A549 (cell line): Measurements from ENCODE around the gene SLAMF8. TPM values are rescaled to one million over a fixed set of nuclear protein-coding genes. Genes with fewer than 3 reads are reported as not detected.

ENCODE experiments used
- ATAC-seq, 2 experiments: fragments of 200-7000 bp in 1 of 2; fragments of >200 bp in 1 of 2; cut with Nextera tagmentation in 1 of 2; cut with Tn5 transposase in 1 of 2; 3 replicates each; pipeline versions ENCODE4 v1.8.0 to v1.9.1; 2018 to 2020; ENCODE audit warnings: mild to moderate bottlenecking in 1 of 2, moderate library complexity in 1 of 2
- CTCF ChIA-PET: fragments of 300-600 bp; sonication (Branson Sonifier 250); formaldehyde crosslinking; extraction: SDS; loops from one replicate; lab custom pipeline; 2021; ENCODE audit warnings: antibody characterized with exemption, inconsistent platforms; lab: Yijun Ruan, JAX
- POLR2A ChIA-PET: fragments of 350-600 bp; formaldehyde crosslinking; extraction: SDS; loops from one replicate; lab custom pipeline; 2021; ENCODE audit warnings: antibody characterized with exemption, inconsistent platforms; lab: Yijun Ruan, JAX
- DNase-seq, 2 experiments: peaks; one replicate each; pipeline versions ENCODE4 v3.0.0 to v3.0.0-alpha.2; 2011 to 2016; ENCODE audit warnings: low read depth in 1 of 2, low spot score in 1 of 2
- FAIRE-seq: peaks from 2 replicates; lab custom pipeline; 2011; peaks lifted over from hg19 to GRCh38; lab: Jason Lieb, UNC
- H3K27ac ChIP-seq, 2 experiments: fragments of >200 bp; sonication (Bioruptor Twin); formaldehyde crosslinking; 3 replicates each; pipeline ENCODE4 v1.5.1; 2016 to 2017
- H3K4me1 ChIP-seq: fragments of >200 bp; sonication (Bioruptor Twin); formaldehyde crosslinking; 3 replicates; pipeline ENCODE4 v1.6.1; 2016
- H3K4me2 ChIP-seq: fragments of >200 bp; sonication (Bioruptor Twin); formaldehyde crosslinking; 3 replicates; pipeline ENCODE4 v1.6.1; 2016
- H3K4me3 ChIP-seq: fragments of >200 bp; sonication (Bioruptor Twin); formaldehyde crosslinking; 3 replicates; pipeline ENCODE4 v1.5.1; 2016
- H3K9me3 ChIP-seq: fragments of >200 bp; sonication (Bioruptor Twin); formaldehyde crosslinking; 3 replicates; pipeline ENCODE4 v1.6.1; 2016
- CBX2 ChIP-seq: fragments of 200-600 bp; sonication (generic); IDR thresholded peaks from 2 replicates; pipeline ENCODE4 v1.6.1; 2016; ENCODE audit warnings: low read depth, mild to moderate bottlenecking, borderline replicate concordance
- CHD2 ChIP-seq: fragments of 150-350 bp; IDR thresholded peaks from 2 replicates; pipeline ENCODE4 v1.6.1; 2014; ENCODE audit warnings: low read length; ENCODE audit not compliant: partially characterized antibody
- E2F6 ChIP-seq: IDR thresholded peaks from 2 replicates; pipeline ENCODE4 v1.6.1; 2012; ENCODE audit warnings: low read depth, borderline replicate concordance
- EP300 ChIP-seq, 2 experiments: fragments of >200 bp; sonication (Bioruptor Twin); formaldehyde crosslinking; IDR thresholded peaks; 2 replicates in 1 of 2; 3 replicates in 1 of 2; pipeline ENCODE4 v1.6.1; 2016 to 2017
- ESRRA ChIP-seq: fragments of 150-350 bp; IDR thresholded peaks from 2 replicates; pipeline ENCODE4 v1.6.1; 2014; ENCODE audit warnings: mild to moderate bottlenecking, low read length, borderline replicate concordance
- FOXS1 ChIP-seq: fragments of 250-450 bp; sonication (Bioruptor Pico); IDR thresholded peaks from 2 replicates; pipeline ENCODE4 v1.5.0; 2020; ENCODE audit warnings: mild to moderate bottlenecking, moderate library complexity
- HDAC2 ChIP-seq: fragments of 200-600 bp; sonication (generic); IDR thresholded peaks from 2 replicates; pipeline ENCODE4 v1.6.1; 2016
- HMGXB4 ChIP-seq: fragments of 250-450 bp; sonication (Bioruptor Pico); IDR thresholded peaks from 2 replicates; pipeline ENCODE4 v1.5.0; 2021; ENCODE audit warnings: mild to moderate bottlenecking, moderate library complexity, borderline replicate concordance
- HOXB5 ChIP-seq: fragments of 250-450 bp; sonication (Bioruptor Pico); IDR thresholded peaks from 2 replicates; pipeline ENCODE4 v1.5.0; 2020; ENCODE audit warnings: mild to moderate bottlenecking, moderate library complexity
- JUNB ChIP-seq: fragments of >200 bp; sonication (Bioruptor Twin); formaldehyde crosslinking; IDR thresholded peaks from 2 replicates; pipeline ENCODE4 v1.6.1; 2016
- MAX ChIP-seq: IDR thresholded peaks from 2 replicates; pipeline ENCODE4 v1.6.1; 2012
- NPAS2 ChIP-seq: fragments of 250-450 bp; sonication (Bioruptor Pico); IDR thresholded peaks from 2 replicates; pipeline ENCODE4 v1.8.0; 2022; ENCODE audit warnings: mild to moderate bottlenecking, moderate library complexity, borderline replicate concordance
- NR3C1 ChIP-seq: fragments of >200 bp; sonication (Bioruptor Twin); formaldehyde crosslinking; IDR thresholded peaks from 3 replicates; pipeline ENCODE4 v1.6.1; 2017
- PHF8 ChIP-seq: fragments of 200-600 bp; sonication (generic); IDR thresholded peaks from 2 replicates; pipeline ENCODE4 v1.6.1; 2016; ENCODE audit warnings: low read depth, mild to moderate bottlenecking, antibody characterized with exemption, moderate library complexity, borderline replicate concordance
- POLR2A ChIP-seq: IDR thresholded peaks from 2 replicates; pipeline ENCODE4 v1.6.1; 2012; ENCODE audit warnings: mild to moderate bottlenecking, low read length
- RAD21 ChIP-seq, 2 experiments: fragments of >200 bp in 1 of 2; sonication (Bioruptor Twin) in 1 of 2; formaldehyde crosslinking in 1 of 2; IDR thresholded peaks in 1 of 2; conservative IDR thresholded peaks in 1 of 2; 2 replicates in 1 of 2; 3 replicates in 1 of 2; pipeline ENCODE4 v1.6.1; 2012 to 2018; ENCODE audit warnings: inconsistent platforms in 1 of 2
- USF2 ChIP-seq: fragments of 450-650 bp; IDR thresholded peaks from 2 replicates; pipeline ENCODE4 v1.6.1; 2014; ENCODE audit warnings: antibody characterized with exemption
- ZFP36 ChIP-seq: fragments of 450-650 bp; IDR thresholded peaks from 2 replicates; pipeline ENCODE4 v1.6.1; 2014; ENCODE audit warnings: borderline replicate concordance; ENCODE audit not compliant: partially characterized antibody
- ZNF302 ChIP-seq: fragments of 250-450 bp; sonication (Bioruptor Pico); IDR thresholded peaks from 2 replicates; pipeline ENCODE4 v1.9.0; 2021; ENCODE audit warnings: inconsistent platforms, mild to moderate bottlenecking, moderate library complexity
- WGBS: methylation state at CpG from one replicate; pipeline ENCODE4 v1.1.6; 2017; ENCODE audit errors: missing lambda C conversion rate; 5-methylcytosine and 5-hydroxymethylcytosine counted together
- polyA plus RNA-seq, 4 experiments: library from polyadenylated mRNA; depleted of rRNA in 3 of 4; stranded (reverse); fragments of >200 nt; fragmentation: RNase III in 1 of 4; extraction: RNeasy Plus Mini Kit Qiagen cat#74134 plus additional on column Dnase treatment in 1 of 4; gene quantifications; 2 replicates in 3 of 4; 3 replicates in 1 of 4; pipeline ENCODE4 v1.2.3, GENCODE V29; 2011 to 2017

Gene SLAMF8
- polyA plus RNA-seq, 2 of the 4 experiments (the other 2 are of a cell fraction) = not detected

GRCh38 chr1:159838715-159839114 lies 12.0 kb downstream of the SLAMF8 start:
- POLR2A ChIA-PET = no interaction called here

GRCh38 chr1:159839116-159839849 lies 12.6 kb downstream of the SLAMF8 start:
- TF ChIP-seq E2F6 (no peak), NPAS2 (CRISPR knock-in tag) (no peak), PHF8 (no peak), EP300 (IDR thresholded peaks at IDR 0.05) (no peak), FOXS1 (CRISPR knock-in tag) (no peak), POLR2A (no peak), JUNB (no peak), CHD2 (no peak), HMGXB4 (no peak), CBX2 (no peak), ZFP36 (no peak), MAX (no peak), ZNF302 (CRISPR knock-in tag) (no peak), RAD21 (conservative IDR thresholded peaks at IDR 0.05 in 1 of 2, IDR thresholded peaks at IDR 0.05 in 1 of 2) (no peak), ESRRA (no peak)
- ChIA-PET CTCF (interaction anchor here (1.2 to 5.2 kb wide), 4 partner anchors 11 to 168 kb away, joined by 4 to 53 read pairs (median 8); partner anchors contain the start of gene FCRL6), POLR2A (interaction anchor here (0.7 kb wide), 1 partner anchor 14 kb away, joined by 3 read pairs; no protein-coding TSS in a partner anchor)
- Histone ChIP-seq H3K9me3 (no peaks in the 10 kb centered on the region), H3K4me2 (no peak overlapping the region), H3K27ac (no peak overlapping the region), H3K4me1 (no peaks in the 10 kb centered on the region), H3K4me3 (no peak overlapping the region)
- no peak for DNase-seq
- ATAC-seq = no peak
- no peak for FAIRE-seq
- 67% methylated on average over 5 of the region's 5 CpGs for WGBS

More at GRCh38 chr1:159838715-159839114, 12.0 kb downstream of the SLAMF8 start:
- whole genome bisulfite sequencing = 87% methylated on average over 1 of the region's 1 CpG
- TF ChIP-seq HOXB5 (CRISPR knock-in tag) = no peak
- TF ChIP-seq HDAC2 = no peak
- TF ChIP-seq RAD21 (conservative IDR thresholded peaks at IDR 0.05 in 1 of 2, IDR thresholded peaks at IDR 0.05 in 1 of 2) = no peak
- no peak for TF ChIP-seq NR3C1
- TF ChIP-seq E2F6 = no peak
- no peak for TF ChIP-seq JUNB
- FAIRE-seq = no peak
- CTCF ChIA-PET = interaction anchor here (1.5 to 5.2 kb wide), 2 partner anchors 52 to 168 kb away, joined by 6 to 53 read pairs; no protein-coding TSS in a partner anchor
- no peaks in the 10 kb centered on the region for H3K9me3 ChIP-seq
- no peak overlapping the region for H3K4me2 ChIP-seq
- DNase-seq = no peak
- no peak overlapping the region for H3K27ac ChIP-seq
- no peak for ATAC-seq
- H3K4me1 ChIP-seq = no peaks in the 10 kb centered on the region
- H3K4me3 ChIP-seq = no peak overlapping the region

- Histone ChIP-seq H3K27ac (no peak overlapping the region), H3K4me1 (peaks cover 3% of the 10 kb centered on the region; the same call in 1 of the 3 replicates)
- CTCF ChIA-PET = interaction anchor here (0.8 to 5.2 kb wide), 8 partner anchors 8 to 181 kb away, joined by 3 to 53 read pairs (median 6); no protein-coding TSS in a partner anchor
- no peak for DNase-seq
- TF ChIP-seq USF2 = no peak
- no peak for TF ChIP-seq RAD21 (conservative IDR thresholded peaks at IDR 0.05 in 1 of 2, IDR thresholded peaks at IDR 0.05 in 1 of 2)
- TF ChIP-seq JUNB = no peak
- TF ChIP-seq ZFP36 = no peak
- TF ChIP-seq, all 56 proteins: peak for 0
- FAIRE-seq (no peak), ATAC-seq (no peak)
- POLR2A ChIA-PET = no interaction called here
- Histone ChIP-seq H3K9me3 (no peaks in the 10 kb centered on the region), H3K4me3 (no peak overlapping the region), H3K4me2 (no peak overlapping the region)
- 90% methylated on average over 2 of the region's 2 CpGs for WGBS
These were observed 15.1 kb downstream of the SLAMF8 start for GRCh38 chr1:159841749-159842148.
